ENCODE results near the gene CYTL1.

GRCh38 chr4:5012958-5013357, 6.3 kb downstream of the CYTL1 start:
- TF ChIP-seq POLR2A (IDR thresholded peaks at IDR 0.05), result no peak
- TF ChIP-seq CTCF (IDR thresholded peaks at IDR 0.05), result no peak

All from vagina (tissue), 2 donors.